K562 (cell line): ENCODE results near the gene RHOF. TPM values are rescaled to one million over a fixed set of nuclear protein-coding genes. Genes with fewer than 3 reads are reported as not detected.

ENCODE experiments used
- ARID4B ChIP-seq: sonication (generic); formaldehyde crosslinking; IDR thresholded peaks from 2 replicates; pipeline ENCODE4 v1.8.0; 2022; ENCODE audit warnings: mild to moderate bottlenecking, missing genetic modification reagents
- CXXC5 ChIP-seq: fragments of 250-450 bp; sonication (Bioruptor Pico); IDR thresholded peaks from 2 replicates; pipeline ENCODE4 v1.8.0; 2022; ENCODE audit warnings: inconsistent platforms, mild to moderate bottlenecking, moderate library complexity
- ETV5 ChIP-seq: sonication (generic); formaldehyde crosslinking; IDR thresholded peaks from 2 replicates; pipeline ENCODE4 v1.4.0; 2020; ENCODE audit warnings: low read depth, mild to moderate bottlenecking, missing genetic modification reagents
- GTF2B ChIP-seq: IDR thresholded peaks from 2 replicates; pipeline ENCODE4 v1.6.1; 2011; ENCODE audit not compliant: insufficient read length; ENCODE audit errors: extremely low read depth
- HDGF ChIP-seq: fragments of 450-650 bp; IDR thresholded peaks from 2 replicates; pipeline ENCODE4 v1.6.1; 2016
- HSF4 ChIP-seq: fragments of 250-450 bp; sonication (Bioruptor Pico); IDR thresholded peaks from 2 replicates; pipeline ENCODE4 v2.1.2; 2022; ENCODE audit warnings: mild to moderate bottlenecking, moderate library complexity, borderline replicate concordance
- MECOM ChIP-seq: fragments of 250-450 bp; sonication (Bioruptor Pico); IDR thresholded peaks from 2 replicates; pipeline ENCODE4 v1.8.0; 2022; ENCODE audit warnings: inconsistent platforms
- MTA3 ChIP-seq: fragments of 450-650 bp; formaldehyde crosslinking; IDR thresholded peaks from 2 replicates; pipeline ENCODE4 v1.6.1; 2017; ENCODE audit warnings: mild to moderate bottlenecking, borderline replicate concordance
- PRMT5 ChIP-seq: sonication (generic); formaldehyde crosslinking; IDR thresholded peaks from 2 replicates; pipeline ENCODE4 v1.5.0; 2020; ENCODE audit warnings: missing genetic modification reagents
- PRPF4 ChIP-seq: fragments of 200-400 bp; formaldehyde crosslinking; IDR thresholded peaks from one replicate; pipeline ENCODE4 v1.6.1; 2017; ENCODE audit warnings: low read length, low read depth, mild to moderate bottlenecking; ENCODE audit not compliant: insufficient read depth, poor library complexity, severe bottlenecking
- SP1 ChIP-seq: sonication (generic); formaldehyde crosslinking; IDR thresholded peaks from 2 replicates; pipeline ENCODE4 v1.8.1; 2022; ENCODE audit warnings: mild to moderate bottlenecking, missing genetic modification reagents
- SRSF1 ChIP-seq: fragments of 200-400 bp; formaldehyde crosslinking; IDR thresholded peaks from 2 replicates; pipeline ENCODE4 v1.6.1; 2017; ENCODE audit warnings: mild to moderate bottlenecking, low read depth, low read length, moderate library complexity
- THAP7 ChIP-seq: fragments of 250-450 bp; sonication (Bioruptor Pico); IDR thresholded peaks from 2 replicates; pipeline ENCODE4 v1.5.0; 2021
- ZBTB1 ChIP-seq: sonication (generic); formaldehyde crosslinking; IDR thresholded peaks from 2 replicates; pipeline ENCODE4 v1.8.1; 2023; ENCODE audit warnings: missing genetic modification reagents, low read depth, mild to moderate bottlenecking, borderline replicate concordance
- ZBTB7A ChIP-seq: IDR thresholded peaks from 2 replicates; pipeline ENCODE4 v1.6.1; 2011; ENCODE audit warnings: low read depth, mild to moderate bottlenecking, low read length, moderate library complexity, borderline replicate concordance; ENCODE audit not compliant: control insufficient read depth
- ZNF280A ChIP-seq: fragments of 450-650 bp; IDR thresholded peaks from 2 replicates; pipeline ENCODE4 v1.6.1; 2018; ENCODE audit warnings: mild to moderate bottlenecking, low read depth; ENCODE audit not compliant: partially characterized antibody
- ZNF384 ChIP-seq: IDR thresholded peaks from 2 replicates; pipeline ENCODE4 v1.6.1; 2012; ENCODE audit warnings: low read depth, low read length, improper control_type of control experiment
- ZNF445 ChIP-seq: fragments of 250-450 bp; sonication (Bioruptor Pico); IDR thresholded peaks from 2 replicates; pipeline ENCODE4 v1.4.0; 2020; ENCODE audit warnings: low read depth, mild to moderate bottlenecking, moderate library complexity
- polyA plus RNA-seq, 8 experiments: library from polyadenylated mRNA; depleted of rRNA in 4 of 8; stranded (reverse) in 5 of 8; unstranded in 3 of 8; fragments of >200 nt; fragmentation: Nextera tagmentation in 2 of 8; fragmentation: Illumina TruSeq in 1 of 8; extraction: Ambion mirVana in 2 of 8; extraction: Trizol in 1 of 8; gene quantifications; 2 replicates each; pipeline versions ENCODE4 v1.2.1 to v1.2.3, GENCODE V29; 2011 to 2014; ENCODE audit warnings: inconsistent platforms in 1 of 8, missing spikeins in 1 of 8
- total RNA-seq, 7 experiments: library from RNA; depleted of rRNA in 6 of 7; stranded (reverse); fragments of >200 nt in 6 of 7; fragmentation: Illumina TruSeq in 2 of 7; extraction: Trizol in 2 of 7; gene quantifications; 2 replicates each; pipeline versions ENCODE4 v1.2.1 to v1.2.3, GENCODE V29; 2011 to 2021; ENCODE audit warnings: low replicate concordance in 1 of 7
- TF ChIP-seq, protein P1 (sequence below): sonication (generic); formaldehyde crosslinking; IDR thresholded peaks from 2 replicates; pipeline ENCODE4 v1.8.0; 2022; ENCODE audit warnings: missing genetic modification reagents, mild to moderate bottlenecking, moderate library complexity, borderline replicate concordance

The RHOF gene
- total and polyA plus RNA-seq, 9 of the 15 experiments (the other 6 are each of a cell fraction or from before 2014, with no cell fraction given): 0.13 to 10.1 (median 4.0) TPM

DNA sequence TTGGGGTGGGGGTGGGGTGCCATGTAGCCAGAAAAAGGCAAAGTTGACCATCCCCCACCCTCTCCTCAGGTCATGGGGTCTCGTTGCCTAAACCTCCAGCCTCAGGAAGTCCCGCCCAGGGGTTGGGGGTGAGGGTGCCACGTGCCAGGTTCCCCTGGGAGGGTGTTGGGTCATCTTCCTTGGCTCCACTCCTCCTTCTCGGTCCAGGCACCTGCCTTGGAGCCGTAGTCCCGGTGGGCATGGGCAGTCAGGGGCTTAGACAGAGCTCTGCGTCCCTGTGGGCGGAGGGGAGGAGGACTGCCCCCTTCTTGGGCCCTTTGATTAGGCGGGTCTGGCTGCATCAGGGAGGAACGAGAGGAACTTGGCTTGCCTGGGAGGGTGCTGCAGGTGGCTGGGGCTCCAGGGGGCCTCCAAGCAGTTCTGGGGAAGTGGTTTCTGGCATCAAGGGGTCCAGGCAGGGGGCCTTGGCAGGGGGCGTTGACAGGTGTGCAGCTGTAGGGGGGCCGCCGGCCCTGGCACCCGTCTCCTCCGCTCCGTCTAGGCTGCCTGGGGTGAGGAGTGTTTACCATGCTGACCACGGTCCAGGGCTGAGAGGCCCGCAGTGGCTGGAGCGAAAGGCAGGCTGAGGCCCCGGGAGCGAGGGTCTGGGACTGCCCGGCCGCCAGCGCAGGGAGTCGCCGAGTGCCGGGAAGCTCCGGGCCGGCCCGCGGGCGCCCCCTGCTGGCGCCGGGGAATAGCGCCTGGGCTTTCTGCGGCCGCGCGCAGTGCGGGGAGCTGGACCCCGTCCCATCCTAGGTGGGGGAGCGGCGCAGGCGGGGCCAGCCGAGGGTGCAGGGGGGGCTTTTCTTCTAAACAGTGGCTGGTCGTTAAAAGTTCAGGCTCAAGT lies 18.2 kb upstream of the RHOF start (continued):
- 0 out of 2 replicates have a peak, but pooled peaks have one; percentile 2 for TF ChIP-seq SP1
- TF ChIP-seq SRSF1: no peak
- no peak for TF ChIP-seq PRMT5 (CRISPR knock-in tag)
- no peak for TF ChIP-seq ZNF445 (CRISPR knock-in tag)
- TF ChIP-seq, protein P1, sequence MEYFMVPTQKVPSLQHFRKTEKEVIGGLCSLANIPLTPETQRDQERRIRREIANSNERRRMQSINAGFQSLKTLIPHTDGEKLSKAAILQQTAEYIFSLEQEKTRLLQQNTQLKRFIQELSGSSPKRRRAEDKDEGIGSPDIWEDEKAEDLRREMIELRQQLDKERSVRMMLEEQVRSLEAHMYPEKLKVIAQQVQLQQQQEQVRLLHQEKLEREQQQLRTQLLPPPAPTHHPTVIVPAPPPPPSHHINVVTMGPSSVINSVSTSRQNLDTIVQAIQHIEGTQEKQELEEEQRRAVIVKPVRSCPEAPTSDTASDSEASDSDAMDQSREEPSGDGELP (CRISPR knock-in tag): no peak
- TF ChIP-seq ZNF384: no peak
- no peak for TF ChIP-seq ETV5
- TF ChIP-seq GTF2B: no peak
- TF ChIP-seq THAP7 (CRISPR knock-in tag): no peak
- TF ChIP-seq MECOM (CRISPR knock-in tag): no peak
- TF ChIP-seq MTA3: no peak
- TF ChIP-seq ZNF280A: no peak
- peak; percentile 38 for TF ChIP-seq ARID4B
- TF ChIP-seq CXXC5 (CRISPR knock-in tag): peak; percentile 49; the same call in 1 of the 2 replicates
- TF ChIP-seq HSF4 (CRISPR knock-in tag): no peak
- no peak for TF ChIP-seq HDGF
- TF ChIP-seq PRPF4: peak; percentile 33
- TF ChIP-seq ZBTB7A: peak; percentile 95
- no peak for TF ChIP-seq ZBTB1 (CRISPR knock-in tag)
